Kidney tubule cell (primary cell): ENCODE data around the gene TCP11L2.
"Not testable (repeated sequence)": the region's sequence is repeated elsewhere in the genome, so short reads cannot be mapped to it uniquely, and the experiment has no call there.

Source experiments
- DNase-seq: peaks from one replicate; pipeline ENCODE4 v3.0.0-alpha.2; 2018; ENCODE audit warnings: low spot score

TCP11L2 gene

GRCh38 chr12:106344131-106344530 is 41.6 kb downstream of the TCP11L2 start:
- no peak for DNase-seq

- DNase-seq: peak; percentile 74
Observed at GRCh38 chr12:106345746-106346145, 43.2 kb downstream of the TCP11L2 start.

GRCh38 chr12:106348411-106348810 is 45.9 kb downstream of the TCP11L2 start:
- no peak for DNase-seq

GRCh38 chr12:106353175-106353574 is 50.6 kb downstream of the TCP11L2 start:
- DNase-seq: no peak

GRCh38 chr12:106357549-106358395 is 55.2 kb downstream of the TCP11L2 start, which contains the start of gene POLR3B:
Gene POLR3B (plus strand): TSS chr12:106357748. CDS start chr12:106357880, 132 bp downstream.
- peak; percentile 95 for DNase-seq

GRCh38 chr12:106358396-106359241 is 56.1 kb downstream of the TCP11L2 start:
- no peak for DNase-seq

GRCh38 chr12:106359646-106360399 is 57.3 kb downstream of the TCP11L2 start:
- DNase-seq: no peak

GRCh38 chr12:106360400-106360994 is 58.0 kb downstream of the TCP11L2 start:
- peak; percentile 15 for DNase-seq

GRCh38 chr12:106362971-106363370 is 60.4 kb downstream of the TCP11L2 start:
- DNase-seq: peak; percentile 15

GRCh38 chr12:106364261-106364660 is 61.7 kb downstream of the TCP11L2 start:
- no peak for DNase-seq

- peak; percentile 91 for DNase-seq
Observed at GRCh38 chr12:106369624-106370346, 67.3 kb downstream of the TCP11L2 start.

GRCh38 chr12:106378788-106379187 is 76.3 kb downstream of the TCP11L2 start:
- no peak for DNase-seq

- no peak for DNase-seq
Observed at GRCh38 chr12:106380954-106381353, 78.4 kb downstream of the TCP11L2 start.

GRCh38 chr12:106381866-106382265 is 79.3 kb downstream of the TCP11L2 start:
- not testable (repeated sequence) for DNase-seq

GRCh38 chr12:106386813-106387535 is 84.4 kb downstream of the TCP11L2 start:
- peak; percentile 14 for DNase-seq

- DNase-seq: no peak
Observed at GRCh38 chr12:106387848-106388377, 85.4 kb downstream of the TCP11L2 start.

- DNase-seq: no peak
Observed at GRCh38 chr12:106389151-106389550, 86.6 kb downstream of the TCP11L2 start.

GRCh38 chr12:106392759-106393158 is 90.2 kb downstream of the TCP11L2 start:
- DNase-seq: no peak
